C4-2B (cell line): ENCODE data around the gene ZFHX2.

Experiments
- ZFX ChIP-seq: fragments of 450-650 bp; IDR thresholded peaks from 2 replicates; pipeline ENCODE4 v1.6.1; 2017
- TF ChIP-seq, protein P1 (sequence below): fragments of 450-650 bp; conservative IDR thresholded peaks from 2 replicates; pipeline ENCODE4 v1.5.1; 2017; ENCODE audit warnings: mild to moderate bottlenecking

DNA sequence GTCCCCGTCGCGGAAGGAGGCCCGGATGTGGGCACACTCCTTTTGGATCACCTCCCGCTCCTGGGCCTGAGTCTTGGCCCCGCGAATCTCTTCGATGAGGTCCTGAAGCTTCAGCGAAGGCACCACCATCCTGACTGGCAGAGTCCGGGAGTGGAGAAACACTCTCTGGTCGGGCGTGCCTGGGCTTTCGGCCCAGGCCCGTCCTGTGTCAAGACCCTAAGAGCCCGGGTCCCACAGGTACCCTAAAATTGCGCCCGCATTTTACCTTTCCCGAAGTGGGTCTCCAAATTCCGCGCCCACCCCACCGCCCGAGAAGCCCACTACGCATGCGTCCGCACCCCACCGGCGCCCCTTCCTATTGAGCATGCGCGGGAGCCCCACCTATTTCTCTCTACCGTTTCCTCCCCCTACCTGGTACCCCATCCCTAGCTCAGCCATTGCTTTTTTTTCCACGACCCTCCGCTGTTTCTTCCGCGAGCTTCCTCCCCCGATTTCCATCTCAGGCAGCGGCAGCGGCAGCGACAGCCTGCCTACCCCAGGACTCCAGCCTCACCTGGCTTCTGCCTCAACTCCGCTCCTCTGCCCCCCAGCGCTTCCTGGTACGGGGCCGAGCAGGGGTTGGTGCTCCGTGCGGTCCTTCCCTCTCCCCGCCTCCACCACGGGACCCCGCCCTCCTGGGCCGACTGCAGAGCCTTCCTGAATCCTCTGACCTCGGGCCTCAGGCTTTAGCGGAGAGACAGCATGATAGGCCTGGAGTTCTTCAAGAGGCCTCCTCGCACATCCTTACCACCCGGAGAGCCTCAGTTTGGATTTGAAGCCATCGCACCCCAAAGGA is 15.8 kb upstream of the ZFHX2 start, which contains the start of gene AP1G2:
- TF ChIP-seq, protein P1, sequence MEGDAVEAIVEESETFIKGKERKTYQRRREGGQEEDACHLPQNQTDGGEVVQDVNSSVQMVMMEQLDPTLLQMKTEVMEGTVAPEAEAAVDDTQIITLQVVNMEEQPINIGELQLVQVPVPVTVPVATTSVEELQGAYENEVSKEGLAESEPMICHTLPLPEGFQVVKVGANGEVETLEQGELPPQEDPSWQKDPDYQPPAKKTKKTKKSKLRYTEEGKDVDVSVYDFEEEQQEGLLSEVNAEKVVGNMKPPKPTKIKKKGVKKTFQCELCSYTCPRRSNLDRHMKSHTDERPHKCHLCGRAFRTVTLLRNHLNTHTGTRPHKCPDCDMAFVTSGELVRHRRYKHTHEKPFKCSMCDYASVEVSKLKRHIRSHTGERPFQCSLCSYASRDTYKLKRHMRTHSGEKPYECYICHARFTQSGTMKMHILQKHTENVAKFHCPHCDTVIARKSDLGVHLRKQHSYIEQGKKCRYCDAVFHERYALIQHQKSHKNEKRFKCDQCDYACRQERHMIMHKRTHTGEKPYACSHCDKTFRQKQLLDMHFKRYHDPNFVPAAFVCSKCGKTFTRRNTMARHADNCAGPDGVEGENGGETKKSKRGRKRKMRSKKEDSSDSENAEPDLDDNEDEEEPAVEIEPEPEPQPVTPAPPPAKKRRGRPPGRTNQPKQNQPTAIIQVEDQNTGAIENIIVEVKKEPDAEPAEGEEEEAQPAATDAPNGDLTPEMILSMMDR, result no peak
- TF ChIP-seq ZFX, result no peak
